HG02623 (cell line): Measurements from ENCODE around the gene RNF149.
"Not testable (repeated sequence)": the region's sequence is repeated elsewhere in the genome, so short reads cannot be mapped to it uniquely, and the experiment has no call there.

Experiments
- ATAC-seq: cut with Tn5 transposase; IDR thresholded peaks from one replicate; pipeline ENCODE4 v1.9.1; 2021; ENCODE audit warnings: moderate library complexity; ENCODE audit not compliant: unreplicated experiment

RNF149 gene

GRCh38 chr2:101332885-101333766 is 24.6 kb upstream of the RNF149 start:
- ATAC-seq = no peak

- ATAC-seq = no peak
These were observed 22.7 kb upstream of the RNF149 start for GRCh38 chr2:101331202-101331601.

GRCh38 chr2:101330253-101330933 is 21.9 kb upstream of the RNF149 start:
- ATAC-seq = no peak

- ATAC-seq = no peak
These were observed 20.5 kb upstream of the RNF149 start for GRCh38 chr2:101329026-101329425.

- ATAC-seq = peak; percentile 57
These were observed 20.0 kb upstream of the RNF149 start for GRCh38 chr2:101328474-101329007.

GRCh38 chr2:101327863-101328394 is 19.4 kb upstream of the RNF149 start:
- no peak for ATAC-seq

- ATAC-seq = no peak
These were observed 16.9 kb upstream of the RNF149 start for GRCh38 chr2:101325425-101325824.

- not testable (repeated sequence) for ATAC-seq
These were observed 8.1 kb upstream of the RNF149 start for GRCh38 chr2:101316568-101316967.

GRCh38 chr2:101311696-101312017 is 3.2 kb upstream of the RNF149 start:
- no peak for ATAC-seq

GRCh38 chr2:101310834-101311695 is 2.6 kb upstream of the RNF149 start:
- ATAC-seq = no peak

- no peak for ATAC-seq
These were observed 1.8 kb upstream of the RNF149 start for GRCh38 chr2:101310090-101310833.

GRCh38 chr2:101307950-101308431 is 510 bp downstream of the RNF149 start:
- peak; percentile 8 for ATAC-seq

- no peak for ATAC-seq
These were observed 998 bp downstream of the RNF149 start for GRCh38 chr2:101307503-101307902.

- peak; percentile 3 for ATAC-seq
These were observed 2.1 kb downstream of the RNF149 start for GRCh38 chr2:101306410-101306809.

GRCh38 chr2:101305492-101306078 is 2.9 kb downstream of the RNF149 start:
- ATAC-seq = no peak

- ATAC-seq = no peak
These were observed 3.5 kb downstream of the RNF149 start for GRCh38 chr2:101305035-101305434.

GRCh38 chr2:101303688-101304087 is 4.8 kb downstream of the RNF149 start:
- ATAC-seq = no peak

- no peak for ATAC-seq
These were observed 6.5 kb downstream of the RNF149 start for GRCh38 chr2:101302016-101302415.

- ATAC-seq = no peak
These were observed 7.7 kb downstream of the RNF149 start for GRCh38 chr2:101300836-101301235.

GRCh38 chr2:101300164-101300563 is 8.3 kb downstream of the RNF149 start:
- no peak for ATAC-seq
